ENCODE data around the gene MIR17HG.
"Not testable (repeated sequence)": the region's sequence is repeated elsewhere in the genome, so short reads cannot be mapped to it uniquely, and the experiment has no call there.

Gene MIR17HG

DNA sequence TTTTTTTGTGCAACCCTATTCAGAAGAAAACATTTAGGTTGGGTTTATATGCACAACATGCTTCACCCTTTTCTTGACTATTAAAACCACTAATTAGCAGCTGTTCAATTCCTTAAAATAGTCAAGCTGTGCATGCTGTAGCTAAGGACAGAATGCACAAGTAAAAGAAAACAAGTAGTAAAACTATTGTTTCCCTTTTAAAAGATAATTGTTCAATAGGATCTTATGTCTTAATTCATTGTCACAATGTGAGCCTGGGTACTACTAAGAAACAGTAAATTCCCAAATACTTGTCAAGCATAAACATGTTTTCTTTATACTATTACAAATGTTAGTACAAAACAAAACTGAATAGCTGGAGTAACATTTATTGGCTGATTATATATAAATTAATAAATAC is 32.6 kb upstream of the MIR17HG start:
- H3K9ac ChIP-seq (ENCODE audit: low read length) = no peak overlapping the region
- H3K4me2 ChIP-seq (ENCODE audit: low read length) = no peak overlapping the region
- H3F3A ChIP-seq (ENCODE audit: insufficient read depth, low read length) = no peaks in the 10 kb centered on the region
- H3K27ac ChIP-seq (ENCODE audit: low read depth, low read length, poor library complexity, severe bottlenecking) = no peak overlapping the region
- no peaks in the 10 kb centered on the region for H3K9me3 ChIP-seq (ENCODE audit: low read length)
- H3K27me3 ChIP-seq (ENCODE audit: insufficient read depth, low read length) = no peaks in the 10 kb centered on the region
- H3K4me1 ChIP-seq (ENCODE audit: insufficient read depth, low read length, severe bottlenecking) = no peaks in the 10 kb centered on the region
- no peaks in the 10 kb centered on the region for H3K36me3 ChIP-seq (ENCODE audit: insufficient read depth, low read length)
- no peak overlapping the region for H3K4me3 ChIP-seq (ENCODE audit: low read depth, low read length, poor library complexity, severe bottlenecking)
- H4K20me1 ChIP-seq (ENCODE audit: insufficient read depth, low read length) = no peaks in the 10 kb centered on the region
- H2AFZ ChIP-seq (ENCODE audit: low read length) = no peak overlapping the region
- H3K9me2 ChIP-seq (ENCODE audit: low read depth, low read length) = no peaks in the 10 kb centered on the region
- H3K79me2 ChIP-seq (ENCODE audit: insufficient read depth, low read length) = no peaks in the 10 kb centered on the region
- TF ChIP-seq, protein P1, sequence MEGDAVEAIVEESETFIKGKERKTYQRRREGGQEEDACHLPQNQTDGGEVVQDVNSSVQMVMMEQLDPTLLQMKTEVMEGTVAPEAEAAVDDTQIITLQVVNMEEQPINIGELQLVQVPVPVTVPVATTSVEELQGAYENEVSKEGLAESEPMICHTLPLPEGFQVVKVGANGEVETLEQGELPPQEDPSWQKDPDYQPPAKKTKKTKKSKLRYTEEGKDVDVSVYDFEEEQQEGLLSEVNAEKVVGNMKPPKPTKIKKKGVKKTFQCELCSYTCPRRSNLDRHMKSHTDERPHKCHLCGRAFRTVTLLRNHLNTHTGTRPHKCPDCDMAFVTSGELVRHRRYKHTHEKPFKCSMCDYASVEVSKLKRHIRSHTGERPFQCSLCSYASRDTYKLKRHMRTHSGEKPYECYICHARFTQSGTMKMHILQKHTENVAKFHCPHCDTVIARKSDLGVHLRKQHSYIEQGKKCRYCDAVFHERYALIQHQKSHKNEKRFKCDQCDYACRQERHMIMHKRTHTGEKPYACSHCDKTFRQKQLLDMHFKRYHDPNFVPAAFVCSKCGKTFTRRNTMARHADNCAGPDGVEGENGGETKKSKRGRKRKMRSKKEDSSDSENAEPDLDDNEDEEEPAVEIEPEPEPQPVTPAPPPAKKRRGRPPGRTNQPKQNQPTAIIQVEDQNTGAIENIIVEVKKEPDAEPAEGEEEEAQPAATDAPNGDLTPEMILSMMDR (IDR thresholded peaks at IDR 0.05; ENCODE audit: low read length) = no peak
- TF ChIP-seq EZH2 (IDR thresholded peaks at IDR 0.05; ENCODE audit: borderline replicate concordance, low read length) = no peak

DNA sequence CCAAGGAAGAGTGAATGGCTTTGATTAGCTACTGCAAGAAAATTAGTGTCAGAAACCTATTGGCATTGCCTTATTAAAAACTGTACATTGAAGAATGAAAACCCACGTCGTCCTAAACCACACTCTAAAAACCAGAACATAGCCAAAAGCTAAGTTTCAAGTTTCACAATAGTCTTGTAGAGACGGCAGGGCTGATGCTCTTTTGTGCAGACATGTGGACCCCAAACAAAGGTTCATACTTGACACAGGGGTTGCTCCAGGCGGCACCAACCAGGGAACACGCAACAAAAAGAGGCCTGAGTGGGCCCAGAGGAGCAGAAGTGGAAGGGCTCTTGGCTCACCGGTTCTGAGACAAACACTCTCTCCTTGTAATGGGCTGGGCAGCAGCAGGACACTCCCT is 28.6 kb upstream of the MIR17HG start:
- Histone ChIP-seq H3K4me1 (ENCODE audit: insufficient read depth, low read length, severe bottlenecking) (no peaks in the 10 kb centered on the region), H3K9me3 (ENCODE audit: low read length) (no peaks in the 10 kb centered on the region), H4K20me1 (ENCODE audit: insufficient read depth, low read length) (no peaks in the 10 kb centered on the region), H3K9me2 (ENCODE audit: low read depth, low read length) (no peaks in the 10 kb centered on the region), H2AFZ (ENCODE audit: low read length) (no peak overlapping the region), H3K36me3 (ENCODE audit: insufficient read depth, low read length) (no peaks in the 10 kb centered on the region), H3K27ac (ENCODE audit: low read depth, low read length, poor library complexity, severe bottlenecking) (no peak overlapping the region), H3K4me2 (ENCODE audit: low read length) (no peak overlapping the region), H3K4me3 (ENCODE audit: low read depth, low read length, poor library complexity, severe bottlenecking) (no peak overlapping the region), H3K79me2 (ENCODE audit: insufficient read depth, low read length) (no peaks in the 10 kb centered on the region), H3K9ac (ENCODE audit: low read length) (no peak overlapping the region), H3K27me3 (ENCODE audit: insufficient read depth, low read length) (no peaks in the 10 kb centered on the region), H3F3A (ENCODE audit: insufficient read depth, low read length) (no peaks in the 10 kb centered on the region)
- TF ChIP-seq, protein P1 (IDR thresholded peaks at IDR 0.05; ENCODE audit: low read length) = no peak
- no peak for TF ChIP-seq EZH2 (IDR thresholded peaks at IDR 0.05; ENCODE audit: borderline replicate concordance, low read length)

DNA sequence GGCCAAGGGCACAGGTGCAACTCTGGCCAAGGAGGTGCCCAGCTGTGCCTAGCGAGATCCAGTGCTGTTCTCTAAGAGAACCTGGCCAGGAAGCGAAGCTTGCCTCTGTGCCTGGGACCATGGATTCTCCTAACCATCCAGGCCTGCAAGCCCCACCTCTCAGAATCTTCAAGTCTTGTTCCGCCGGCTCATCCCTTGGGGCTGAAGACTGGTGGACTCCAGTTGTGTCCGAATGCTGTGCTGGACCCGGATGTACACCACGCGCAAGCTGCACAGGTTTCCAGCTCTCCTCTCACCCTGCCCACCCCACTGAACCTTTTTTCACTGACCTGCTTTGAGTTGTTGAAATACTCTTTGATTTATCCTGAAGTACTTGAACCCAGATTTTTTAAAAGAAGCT is 27.5 kb upstream of the MIR17HG start:
- H3K4me2 ChIP-seq (ENCODE audit: low read length) = no peak overlapping the region
- no peaks in the 10 kb centered on the region for H3K27me3 ChIP-seq (ENCODE audit: insufficient read depth, low read length)
- TF ChIP-seq EZH2 (IDR thresholded peaks at IDR 0.05; ENCODE audit: borderline replicate concordance, low read length) = no peak
- TF ChIP-seq, protein P1 (IDR thresholded peaks at IDR 0.05; ENCODE audit: low read length) = no peak
- H3K36me3 ChIP-seq (ENCODE audit: insufficient read depth, low read length) = no peaks in the 10 kb centered on the region
- no peak overlapping the region for H3K27ac ChIP-seq (ENCODE audit: low read depth, low read length, poor library complexity, severe bottlenecking)
- H3F3A ChIP-seq (ENCODE audit: insufficient read depth, low read length) = no peaks in the 10 kb centered on the region
- no peaks in the 10 kb centered on the region for H3K79me2 ChIP-seq (ENCODE audit: insufficient read depth, low read length)
- no peak overlapping the region for H3K9ac ChIP-seq (ENCODE audit: low read length)
- no peaks in the 10 kb centered on the region for H3K9me2 ChIP-seq (ENCODE audit: low read depth, low read length)
- no peaks in the 10 kb centered on the region for H3K4me1 ChIP-seq (ENCODE audit: insufficient read depth, low read length, severe bottlenecking)
- H3K4me3 ChIP-seq (ENCODE audit: low read depth, low read length, poor library complexity, severe bottlenecking) = no peak overlapping the region
- no peaks in the 10 kb centered on the region for H4K20me1 ChIP-seq (ENCODE audit: insufficient read depth, low read length)
- no peaks in the 10 kb centered on the region for H3K9me3 ChIP-seq (ENCODE audit: low read length)
- H2AFZ ChIP-seq (ENCODE audit: low read length) = no peak overlapping the region

DNA sequence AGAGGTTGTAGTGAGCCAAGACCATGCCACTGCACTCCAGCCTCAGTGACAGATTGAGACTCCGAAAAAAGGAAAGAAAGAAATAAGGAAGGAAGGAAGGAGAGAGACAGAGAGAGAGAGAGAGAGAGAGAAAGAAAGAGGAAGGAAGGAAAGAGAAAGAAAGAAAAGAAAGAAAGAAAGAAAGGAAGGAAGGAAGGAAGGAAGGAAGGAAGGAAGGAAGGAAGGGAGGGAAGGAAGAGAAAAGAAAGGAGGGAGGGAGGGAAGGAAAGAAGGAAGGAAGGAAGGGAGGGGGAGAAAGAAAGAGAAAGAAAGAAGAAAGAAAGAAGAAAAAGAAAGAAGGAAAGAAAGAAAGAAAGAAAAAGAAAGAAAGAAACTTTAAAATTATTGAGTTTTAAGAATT is 26.5 kb upstream of the MIR17HG start:
- not testable (repeated sequence) for H3K4me1 ChIP-seq (ENCODE audit: insufficient read depth, low read length, severe bottlenecking); H3K4me3 ChIP-seq (ENCODE audit: low read depth, low read length, poor library complexity, severe bottlenecking); H3K9ac ChIP-seq (ENCODE audit: low read length); H3K36me3 ChIP-seq (ENCODE audit: insufficient read depth, low read length); H2AFZ ChIP-seq (ENCODE audit: low read length); H3F3A ChIP-seq (ENCODE audit: insufficient read depth, low read length); H3K9me3 ChIP-seq (ENCODE audit: low read length); H3K9me2 ChIP-seq (ENCODE audit: low read depth, low read length); H3K79me2 ChIP-seq (ENCODE audit: insufficient read depth, low read length); H4K20me1 ChIP-seq (ENCODE audit: insufficient read depth, low read length); H3K4me2 ChIP-seq (ENCODE audit: low read length); H3K27ac ChIP-seq (ENCODE audit: low read depth, low read length, poor library complexity, severe bottlenecking); H3K27me3 ChIP-seq (ENCODE audit: insufficient read depth, low read length)

Data from OCI-LY1 (cell line).